ENCODE data around the gene ORC5. TPM values are rescaled to one million over a fixed set of nuclear protein-coding genes. Genes with fewer than 3 reads are reported as not detected.

ORC5 gene
- polyA plus RNA-seq, 3 donors: 2.8 to 7.9 (median 7.0) TPM

GRCh38 chr7:104098890-104099289 lies 108.9 kb downstream of the ORC5 start:
- no CpG with 5 or more reads among the region's 1 CpG for WGBS (ENCODE audit: insufficient coverage)
- no peak for TF ChIP-seq CTCF (IDR thresholded peaks at IDR 0.05)
- H3K9me3 ChIP-seq (replicated peaks in 1 of 2; ENCODE audit: control insufficient read depth in 1 of 2, insufficient read depth in 1 of 2, low read length in 2 of 2): peaks cover 0 to 5% of the 10 kb centered on the region in 2 donors

GRCh38 chr7:104096683-104097082 lies 111.1 kb downstream of the ORC5 start:
- 79% methylated on average over 3 of the region's 6 CpGs for WGBS (ENCODE audit: insufficient coverage)
- no peak overlapping the region for H3K9ac ChIP-seq (ENCODE audit: insufficient read depth, low read length, poor library complexity, severe bottlenecking)
- no peak overlapping the region for H2AFZ ChIP-seq (ENCODE audit: insufficient read depth, low read depth, low read length, poor library complexity, severe bottlenecking)
- TF ChIP-seq CTCF (IDR thresholded peaks at IDR 0.05): no peak
- H4K20me1 ChIP-seq (ENCODE audit: insufficient read depth, low read length): no peaks in the 10 kb centered on the region
- no peaks in the 10 kb centered on the region for H3K4me1 Mint-ChIP-seq
- no peaks in the 10 kb centered on the region for H3K36me3 Mint-ChIP-seq
- DNase-seq: no peak
- H3K27ac Mint-ChIP-seq: no peak overlapping the region
- intact Hi-C loops (cut with micrococcal nuclease): no loop called here
- peaks cover 0 to 14% (median 3%) of the 10 kb centered on the region in 7 donors for H3K9me3 Mint-ChIP-seq
- H3K9me3 ChIP-seq (replicated peaks in 1 of 2; ENCODE audit: control insufficient read depth in 1 of 2, insufficient read depth in 1 of 2, low read length in 2 of 2): peaks cover 0 to 5% of the 10 kb centered on the region in 2 donors
- H3K27me3 ChIP-seq (ENCODE audit: control insufficient read depth in 2 of 2, insufficient read depth in 2 of 2, low read length in 2 of 2): no peaks in the 10 kb centered on the region
- H3K4me3 Mint-ChIP-seq: no peak overlapping the region
- no peaks in the 10 kb centered on the region for H3K36me3 ChIP-seq (replicated peaks in 1 of 2; ENCODE audit: control insufficient read depth in 1 of 2, insufficient read depth in 2 of 2, low read length in 2 of 2)
- no peak overlapping the region for H3K4me2 ChIP-seq (replicated peaks; ENCODE audit: extremely low read depth, low read length, poor library complexity, severe bottlenecking)
- peaks cover 1 to 4% (median 1%) of the 10 kb centered on the region in 3 donors for H3K27me3 Mint-ChIP-seq (ENCODE audit: low read depth in 3 of 3)
- no peaks in the 10 kb centered on the region for H3K79me2 ChIP-seq (ENCODE audit: insufficient read depth, low read length)
- no peaks in the 10 kb centered on the region for H3K4me1 ChIP-seq (ENCODE audit: control insufficient read depth in 1 of 2, insufficient read depth in 2 of 2, low read length in 2 of 2)
- H3K27ac ChIP-seq (ENCODE audit: low read depth in 1 of 2, low read length in 2 of 2): no peak overlapping the region
- H3K4me3 ChIP-seq (replicated peaks in 1 of 3; ENCODE audit: low read depth in 2 of 3, low read length in 3 of 3): no peak overlapping the region

More at GRCh38 chr7:104098890-104099289, 108.9 kb downstream of the ORC5 start:
- no peaks in the 10 kb centered on the region for H3K27me3 ChIP-seq (ENCODE audit: control insufficient read depth in 2 of 2, insufficient read depth in 2 of 2, low read length in 2 of 2)
- no peaks in the 10 kb centered on the region for H3K4me1 ChIP-seq (ENCODE audit: control insufficient read depth in 1 of 2, insufficient read depth in 2 of 2, low read length in 2 of 2)
- no peaks in the 10 kb centered on the region for H3K36me3 ChIP-seq (replicated peaks in 1 of 2; ENCODE audit: control insufficient read depth in 1 of 2, insufficient read depth in 2 of 2, low read length in 2 of 2)
- H4K20me1 ChIP-seq (ENCODE audit: insufficient read depth, low read length): no peaks in the 10 kb centered on the region
- intact Hi-C loops (cut with micrococcal nuclease): no loop called here
- no peaks in the 10 kb centered on the region for H3K4me1 Mint-ChIP-seq
- no peak for DNase-seq
- H3K9me3 Mint-ChIP-seq: peaks cover 0 to 14% (median 3%) of the 10 kb centered on the region in 7 donors
- H3K27me3 Mint-ChIP-seq (ENCODE audit: low read depth in 3 of 3): peaks cover 0 to 5% (median 1%) of the 10 kb centered on the region in 3 donors
- H3K4me3 Mint-ChIP-seq: no peak overlapping the region
- H3K27ac Mint-ChIP-seq: no peak overlapping the region
- H3K4me3 ChIP-seq (replicated peaks in 1 of 3; ENCODE audit: low read depth in 2 of 3, low read length in 3 of 3): no peak overlapping the region
- H3K27ac ChIP-seq (ENCODE audit: low read depth in 1 of 2, low read length in 2 of 2): no peak overlapping the region
- no peaks in the 10 kb centered on the region for H3K79me2 ChIP-seq (ENCODE audit: insufficient read depth, low read length)
- H3K9ac ChIP-seq (ENCODE audit: insufficient read depth, low read length, poor library complexity, severe bottlenecking): no peak overlapping the region
- no peak overlapping the region for H3K4me2 ChIP-seq (replicated peaks; ENCODE audit: extremely low read depth, low read length, poor library complexity, severe bottlenecking)
- H2AFZ ChIP-seq (ENCODE audit: insufficient read depth, low read depth, low read length, poor library complexity, severe bottlenecking): no peak overlapping the region
- no peaks in the 10 kb centered on the region for H3K36me3 Mint-ChIP-seq
